Measurements from ENCODE around the gene ARHGEF7.

DNA sequence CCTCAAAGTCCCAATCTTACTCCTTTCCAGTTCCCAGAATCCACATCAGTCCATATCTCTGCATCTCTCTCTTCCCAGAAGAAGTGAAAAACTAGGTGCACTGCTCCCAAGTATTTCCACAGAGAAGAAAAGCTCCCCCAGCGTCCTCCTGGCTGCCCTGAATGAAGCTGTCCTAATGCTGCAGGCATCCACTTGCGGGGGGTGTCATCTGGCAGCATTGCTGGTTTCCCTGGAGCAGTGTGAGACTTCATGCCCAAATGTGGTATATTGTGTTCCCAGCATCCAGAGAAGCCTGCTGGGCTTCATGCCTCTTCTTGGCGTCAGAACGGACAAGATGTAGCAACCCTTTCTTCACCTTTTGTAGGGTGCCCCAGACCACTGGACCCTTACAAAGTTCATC is 32.9 kb upstream of the ARHGEF7 start:
- TF ChIP-seq, protein P1, sequence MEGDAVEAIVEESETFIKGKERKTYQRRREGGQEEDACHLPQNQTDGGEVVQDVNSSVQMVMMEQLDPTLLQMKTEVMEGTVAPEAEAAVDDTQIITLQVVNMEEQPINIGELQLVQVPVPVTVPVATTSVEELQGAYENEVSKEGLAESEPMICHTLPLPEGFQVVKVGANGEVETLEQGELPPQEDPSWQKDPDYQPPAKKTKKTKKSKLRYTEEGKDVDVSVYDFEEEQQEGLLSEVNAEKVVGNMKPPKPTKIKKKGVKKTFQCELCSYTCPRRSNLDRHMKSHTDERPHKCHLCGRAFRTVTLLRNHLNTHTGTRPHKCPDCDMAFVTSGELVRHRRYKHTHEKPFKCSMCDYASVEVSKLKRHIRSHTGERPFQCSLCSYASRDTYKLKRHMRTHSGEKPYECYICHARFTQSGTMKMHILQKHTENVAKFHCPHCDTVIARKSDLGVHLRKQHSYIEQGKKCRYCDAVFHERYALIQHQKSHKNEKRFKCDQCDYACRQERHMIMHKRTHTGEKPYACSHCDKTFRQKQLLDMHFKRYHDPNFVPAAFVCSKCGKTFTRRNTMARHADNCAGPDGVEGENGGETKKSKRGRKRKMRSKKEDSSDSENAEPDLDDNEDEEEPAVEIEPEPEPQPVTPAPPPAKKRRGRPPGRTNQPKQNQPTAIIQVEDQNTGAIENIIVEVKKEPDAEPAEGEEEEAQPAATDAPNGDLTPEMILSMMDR (conservative IDR thresholded peaks at IDR 0.05): no peak
- TF ChIP-seq ZFX (IDR thresholded peaks at IDR 0.05): no peak

Measured in C4-2B (cell line).